ENCODE measurements around the gene EVI5L. TPM values are rescaled to one million over a fixed set of nuclear protein-coding genes. Genes with fewer than 3 reads are reported as not detected.
"Not testable (repeated sequence)": the region's sequence is repeated elsewhere in the genome, so short reads cannot be mapped to it uniquely, and the experiment has no call there.

The EVI5L gene
- total RNA-seq, 1 donor from 2014 or later = 23.6 TPM

- intact Hi-C loops (cut with DNase I) = loop anchor here (10.0 kb wide), 1 partner anchor 453 kb away; no protein-coding TSS in a partner anchor
These were observed 21.9 kb upstream of the EVI5L start for GRCh38 chr19:7808108-7808507.

GRCh38 chr19:7811989-7812388 is 18.0 kb upstream of the EVI5L start:
- no peak for DNase-seq (ENCODE audit: low spot score)
- intact Hi-C loops (cut with DNase I) = no loop called here

More at GRCh38 chr19:7808108-7808507, 21.9 kb upstream of the EVI5L start:
- DNase-seq (ENCODE audit: low spot score) = no peak

- intact Hi-C loops (cut with DNase I) = no loop called here
- DNase-seq (ENCODE audit: low spot score) = no peak
These were observed 14.7 kb upstream of the EVI5L start for GRCh38 chr19:7815325-7815724.

GRCh38 chr19:7816040-7816439 is 14.0 kb upstream of the EVI5L start:
- intact Hi-C loops (cut with DNase I); DNase-seq (ENCODE audit: low spot score): not testable (repeated sequence)

GRCh38 chr19:7817801-7818200 is 12.2 kb upstream of the EVI5L start:
- intact Hi-C loops (cut with DNase I) = no loop called here
- DNase-seq (ENCODE audit: low spot score) = no peak

GRCh38 chr19:7818806-7819205 is 11.2 kb upstream of the EVI5L start:
- intact Hi-C loops (cut with DNase I) = no loop called here

GRCh38 chr19:7819337-7819736 is 10.7 kb upstream of the EVI5L start:
- intact Hi-C loops (cut with DNase I) = no loop called here
- DNase-seq (ENCODE audit: low spot score) = no peak

More at GRCh38 chr19:7818806-7819205, 11.2 kb upstream of the EVI5L start:
- DNase-seq (ENCODE audit: low spot score) = no peak

GRCh38 chr19:7820588-7820987 is 9.4 kb upstream of the EVI5L start:
- intact Hi-C loops (cut with DNase I) = no loop called here
- no peak for DNase-seq (ENCODE audit: low spot score)

- intact Hi-C loops (cut with DNase I) = no loop called here
- no peak for DNase-seq (ENCODE audit: low spot score)
These were observed 7.0 kb upstream of the EVI5L start for GRCh38 chr19:7822910-7823515.

GRCh38 chr19:7823686-7824301 is 6.2 kb upstream of the EVI5L start:
- no peak for DNase-seq (ENCODE audit: low spot score)
- intact Hi-C loops (cut with DNase I) = no loop called here

- DNase-seq (ENCODE audit: low spot score) = no peak
- intact Hi-C loops (cut with DNase I) = no loop called here
These were observed 875 bp upstream of the EVI5L start for GRCh38 chr19:7829166-7829520.

GRCh38 chr19:7830272-7830771 is 304 bp downstream of the EVI5L start:
- intact Hi-C loops (cut with DNase I) = loop anchor here (5.0 kb wide), 1 partner anchor 72 kb away; the partner anchor contains the start of gene MAP2K7
- no peak for DNase-seq (ENCODE audit: low spot score)

- intact Hi-C loops (cut with DNase I) = loop anchor here (5.0 kb wide), 1 partner anchor 71 kb away; the partner anchor contains the start of gene MAP2K7
- DNase-seq (ENCODE audit: low spot score) = no peak
These were observed 805 bp downstream of the EVI5L start for GRCh38 chr19:7830823-7831222.

GRCh38 chr19:7831452-7831851 is 1.4 kb downstream of the EVI5L start:
- DNase-seq (ENCODE audit: low spot score) = no peak
- intact Hi-C loops (cut with DNase I) = loop anchor here (5.0 kb wide), 1 partner anchor 71 kb away; the partner anchor contains the start of gene MAP2K7

- intact Hi-C loops (cut with DNase I) = loop anchor here (5.0 kb wide), 1 partner anchor 70 kb away; the partner anchor contains the start of gene MAP2K7
- DNase-seq (ENCODE audit: low spot score) = no peak
These were observed 2.0 kb downstream of the EVI5L start for GRCh38 chr19:7832009-7832408.

GRCh38 chr19:7832781-7833180 is 2.8 kb downstream of the EVI5L start:
- DNase-seq (ENCODE audit: low spot score) = no peak
- intact Hi-C loops (cut with DNase I) = loop anchor here (5.0 kb wide), 1 partner anchor 70 kb away; the partner anchor contains the start of gene MAP2K7

GRCh38 chr19:7833225-7834099 is 3.4 kb downstream of the EVI5L start:
- DNase-seq (ENCODE audit: low spot score) = no peak
- intact Hi-C loops (cut with DNase I) = loop anchor here (5.0 kb wide), 1 partner anchor 69 kb away; the partner anchor contains the start of gene MAP2K7

GRCh38 chr19:7839476-7839875 is 9.5 kb downstream of the EVI5L start:
- intact Hi-C loops (cut with DNase I) = no loop called here
- DNase-seq (ENCODE audit: low spot score) = no peak

- intact Hi-C loops (cut with DNase I) = no loop called here
- no peak for DNase-seq (ENCODE audit: low spot score)
These were observed 10.6 kb downstream of the EVI5L start for GRCh38 chr19:7840629-7841028.

All from cardiac septum (tissue), 1 donor.